Stomach (tissue), 4 donors: ENCODE measurements around the gene OPCML.

Source experiments
- EP300 ChIP-seq: sonication (generic); formaldehyde crosslinking; IDR thresholded peaks from one replicate; pipeline ENCODE4 v1.6.1; 2017; ENCODE audit warnings: antibody characterized with exemption
- POLR2A ChIP-seq, 4 donors: fragments of 450-650 bp; IDR thresholded peaks; one replicate each; pipeline ENCODE4 v1.6.1; 2016; ENCODE audit warnings: antibody characterized with exemption in 4 of 4, control low read depth in 2 of 4, mild to moderate bottlenecking in 1 of 4, moderate library complexity in 1 of 4
- TF ChIP-seq, protein P1 (sequence below), 7 experiments: fragments of 450-650 bp in 4 of 7; fragments of 200-600 bp in 3 of 7; sonication (generic) in 3 of 7; IDR thresholded peaks; one replicate each; pipeline ENCODE4 v1.5.1; 2016 to 2019; ENCODE audit warnings: antibody characterized with exemption in 7 of 7, control low read depth in 2 of 7, mild to moderate bottlenecking in 1 of 7

DNA sequence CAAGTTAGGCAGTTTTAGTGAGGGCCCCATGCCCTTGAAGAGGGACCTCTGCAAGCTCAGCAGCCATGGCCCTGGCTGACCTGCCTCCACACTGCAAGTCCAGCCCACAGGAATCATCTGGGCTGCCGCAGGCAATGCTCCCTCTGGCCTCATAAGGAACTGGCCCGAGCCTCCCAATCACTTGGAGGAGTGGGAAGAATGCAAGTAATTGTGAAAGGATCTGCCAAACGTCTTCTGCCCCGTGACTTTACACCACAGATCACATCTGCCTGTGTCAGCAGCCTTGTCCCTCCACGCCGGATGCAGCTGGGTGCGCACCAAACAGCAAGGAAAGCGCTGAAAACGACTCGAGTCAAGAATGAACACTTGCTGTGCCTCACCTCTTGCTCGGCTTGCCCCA lies 23.8 kb downstream of the OPCML start:
- TF ChIP-seq, protein P1, sequence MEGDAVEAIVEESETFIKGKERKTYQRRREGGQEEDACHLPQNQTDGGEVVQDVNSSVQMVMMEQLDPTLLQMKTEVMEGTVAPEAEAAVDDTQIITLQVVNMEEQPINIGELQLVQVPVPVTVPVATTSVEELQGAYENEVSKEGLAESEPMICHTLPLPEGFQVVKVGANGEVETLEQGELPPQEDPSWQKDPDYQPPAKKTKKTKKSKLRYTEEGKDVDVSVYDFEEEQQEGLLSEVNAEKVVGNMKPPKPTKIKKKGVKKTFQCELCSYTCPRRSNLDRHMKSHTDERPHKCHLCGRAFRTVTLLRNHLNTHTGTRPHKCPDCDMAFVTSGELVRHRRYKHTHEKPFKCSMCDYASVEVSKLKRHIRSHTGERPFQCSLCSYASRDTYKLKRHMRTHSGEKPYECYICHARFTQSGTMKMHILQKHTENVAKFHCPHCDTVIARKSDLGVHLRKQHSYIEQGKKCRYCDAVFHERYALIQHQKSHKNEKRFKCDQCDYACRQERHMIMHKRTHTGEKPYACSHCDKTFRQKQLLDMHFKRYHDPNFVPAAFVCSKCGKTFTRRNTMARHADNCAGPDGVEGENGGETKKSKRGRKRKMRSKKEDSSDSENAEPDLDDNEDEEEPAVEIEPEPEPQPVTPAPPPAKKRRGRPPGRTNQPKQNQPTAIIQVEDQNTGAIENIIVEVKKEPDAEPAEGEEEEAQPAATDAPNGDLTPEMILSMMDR (IDR thresholded peaks at IDR 0.05): no peak
- TF ChIP-seq EP300: no peak
- TF ChIP-seq POLR2A (IDR thresholded peaks at IDR 0.05): no peak
